ENCODE measurements around the gene MYO1B.

MYO1B gene

GRCh38 chr2:191474464-191474863 lies 229.3 kb downstream of the MYO1B start:
- no peak for DNase-seq

All from NCI-H2227 treated with DMSO at 0.1 percent for 48 hours (cell line).